Measurements from ENCODE around the gene AGAP1.

DNA sequence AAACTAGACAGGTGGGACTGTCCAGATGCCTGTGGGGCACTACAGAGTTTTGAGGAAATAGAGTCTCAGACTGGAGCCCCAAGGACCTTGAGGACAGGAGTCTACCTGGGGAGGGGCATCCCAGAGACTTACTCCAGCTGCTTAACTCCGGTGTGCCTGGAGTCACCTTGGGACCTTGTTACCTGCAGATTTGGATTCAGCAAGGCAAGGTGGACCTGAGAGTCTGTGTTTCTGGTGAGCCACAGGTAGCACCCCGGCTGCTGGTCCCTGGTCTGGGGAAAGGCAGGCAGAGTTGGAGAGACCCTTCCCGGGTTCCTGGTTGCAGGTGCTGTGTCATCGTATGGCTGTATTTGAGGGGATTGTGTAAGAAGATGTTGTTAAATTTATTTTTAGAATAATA lies 102.4 kb downstream of the AGAP1 start:
- TF ChIP-seq, protein P1, sequence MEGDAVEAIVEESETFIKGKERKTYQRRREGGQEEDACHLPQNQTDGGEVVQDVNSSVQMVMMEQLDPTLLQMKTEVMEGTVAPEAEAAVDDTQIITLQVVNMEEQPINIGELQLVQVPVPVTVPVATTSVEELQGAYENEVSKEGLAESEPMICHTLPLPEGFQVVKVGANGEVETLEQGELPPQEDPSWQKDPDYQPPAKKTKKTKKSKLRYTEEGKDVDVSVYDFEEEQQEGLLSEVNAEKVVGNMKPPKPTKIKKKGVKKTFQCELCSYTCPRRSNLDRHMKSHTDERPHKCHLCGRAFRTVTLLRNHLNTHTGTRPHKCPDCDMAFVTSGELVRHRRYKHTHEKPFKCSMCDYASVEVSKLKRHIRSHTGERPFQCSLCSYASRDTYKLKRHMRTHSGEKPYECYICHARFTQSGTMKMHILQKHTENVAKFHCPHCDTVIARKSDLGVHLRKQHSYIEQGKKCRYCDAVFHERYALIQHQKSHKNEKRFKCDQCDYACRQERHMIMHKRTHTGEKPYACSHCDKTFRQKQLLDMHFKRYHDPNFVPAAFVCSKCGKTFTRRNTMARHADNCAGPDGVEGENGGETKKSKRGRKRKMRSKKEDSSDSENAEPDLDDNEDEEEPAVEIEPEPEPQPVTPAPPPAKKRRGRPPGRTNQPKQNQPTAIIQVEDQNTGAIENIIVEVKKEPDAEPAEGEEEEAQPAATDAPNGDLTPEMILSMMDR (IDR thresholded peaks at IDR 0.05), result no peak
- no peak for TF ChIP-seq POLR2A (IDR thresholded peaks at IDR 0.05)

All from uterus (tissue), 2 donors.